CD4-positive, alpha-beta T cell treated with Interleukin-21 for 1 hour (primary cell): ENCODE data around the gene ITPKC.

Experiments used
- DNase-seq: peaks from one replicate; pipeline ENCODE4 v3.0.0-alpha.2; 2020

Gene ITPKC

GRCh38 chr19:40690693-40691420 lies 26.1 kb upstream of the ITPKC start:
- peak; percentile 88 for DNase-seq

- DNase-seq, result peak; percentile 5
Measured at GRCh38 chr19:40691421-40692211, 25.3 kb upstream of the ITPKC start.

- no peak for DNase-seq
Measured at GRCh38 chr19:40692212-40692551, 24.7 kb upstream of the ITPKC start.

GRCh38 chr19:40693150-40693788 lies 23.6 kb upstream of the ITPKC start:
- DNase-seq, result no peak

- no peak for DNase-seq
Measured at GRCh38 chr19:40693896-40694295, 23.0 kb upstream of the ITPKC start.

- no peak for DNase-seq
Measured at GRCh38 chr19:40695881-40696280, 21.0 kb upstream of the ITPKC start.

GRCh38 chr19:40697007-40697406 lies 19.9 kb upstream of the ITPKC start:
- no peak for DNase-seq

- DNase-seq, result no peak
Measured at GRCh38 chr19:40700083-40700482, 16.8 kb upstream of the ITPKC start.

- no peak for DNase-seq
Measured at GRCh38 chr19:40701758-40702157, 15.2 kb upstream of the ITPKC start.

GRCh38 chr19:40702337-40703012 lies 14.4 kb upstream of the ITPKC start:
- no peak for DNase-seq

GRCh38 chr19:40703029-40703755 lies 13.7 kb upstream of the ITPKC start:
- no peak for DNase-seq

- DNase-seq, result no peak
Measured at GRCh38 chr19:40704491-40705361, 12.2 kb upstream of the ITPKC start.

GRCh38 chr19:40705362-40705651 lies 11.6 kb upstream of the ITPKC start:
- no peak for DNase-seq

- no peak for DNase-seq
Measured at GRCh38 chr19:40705950-40706619, 10.8 kb upstream of the ITPKC start.

GRCh38 chr19:40707615-40708014 lies 9.3 kb upstream of the ITPKC start:
- DNase-seq, result no peak

GRCh38 chr19:40709817-40710216 lies 7.1 kb upstream of the ITPKC start:
- DNase-seq, result no peak

GRCh38 chr19:40713939-40714338 lies 3.0 kb upstream of the ITPKC start:
- DNase-seq, result no peak

GRCh38 chr19:40714441-40715299 lies 2.2 kb upstream of the ITPKC start:
- DNase-seq, result peak; percentile 96

GRCh38 chr19:40716031-40716481 lies 856 bp upstream of the ITPKC start:
- peak; percentile 67 for DNase-seq

- no peak for DNase-seq
Measured at GRCh38 chr19:40717325-40717879, 490 bp downstream of the ITPKC start.
